Neutrophil (primary cell): ENCODE results near the gene PPL.

ENCODE experiments used
- H3K27ac ChIP-seq: fragments of 200-600 bp; sonication (generic); 2 replicates; pipeline ENCODE4 v1.5.1; 2016; ENCODE audit warnings: mild to moderate bottlenecking, moderate library complexity
- H3K27me3 ChIP-seq: fragments of 200-600 bp; sonication (generic); 2 replicates; pipeline ENCODE4 v1.6.0; 2016; ENCODE audit warnings: mild to moderate bottlenecking
- H3K36me3 ChIP-seq: fragments of 200-600 bp; sonication (generic); 2 replicates; pipeline ENCODE4 v1.5.1; 2017
- H3K4me1 ChIP-seq, 2 experiments: fragments of 200-600 bp in 1 of 2; sonication (generic) in 1 of 2; 1 replicate in 1 of 2; 2 replicates in 1 of 2; pipeline versions ENCODE4 v1.5.1 to v1.6.1; 2013 to 2016; ENCODE audit warnings: low read depth in 1 of 2, low read length in 1 of 2, mild to moderate bottlenecking in 1 of 2, moderate library complexity in 1 of 2; ENCODE audit not compliant: control insufficient read depth in 1 of 2, insufficient read depth in 1 of 2
- H3K4me3 ChIP-seq, 2 experiments: fragments of 200-600 bp in 1 of 2; sonication (generic) in 1 of 2; 1 replicate in 1 of 2; 2 replicates in 1 of 2; pipeline ENCODE4 v1.5.1; 2013 to 2016; ENCODE audit warnings: low read depth in 1 of 2, low read length in 1 of 2, mild to moderate bottlenecking in 1 of 2, moderate library complexity in 1 of 2
- H3K9me3 ChIP-seq: fragments of 200-600 bp; sonication (generic); 2 replicates; pipeline ENCODE4 v1.5.1; 2016
- TF ChIP-seq, protein P1 (sequence below): fragments of 200-600 bp; sonication (generic); IDR thresholded peaks from 2 replicates; pipeline ENCODE4 v1.5.1; 2016; ENCODE audit warnings: antibody characterized with exemption

PPL gene

DNA sequence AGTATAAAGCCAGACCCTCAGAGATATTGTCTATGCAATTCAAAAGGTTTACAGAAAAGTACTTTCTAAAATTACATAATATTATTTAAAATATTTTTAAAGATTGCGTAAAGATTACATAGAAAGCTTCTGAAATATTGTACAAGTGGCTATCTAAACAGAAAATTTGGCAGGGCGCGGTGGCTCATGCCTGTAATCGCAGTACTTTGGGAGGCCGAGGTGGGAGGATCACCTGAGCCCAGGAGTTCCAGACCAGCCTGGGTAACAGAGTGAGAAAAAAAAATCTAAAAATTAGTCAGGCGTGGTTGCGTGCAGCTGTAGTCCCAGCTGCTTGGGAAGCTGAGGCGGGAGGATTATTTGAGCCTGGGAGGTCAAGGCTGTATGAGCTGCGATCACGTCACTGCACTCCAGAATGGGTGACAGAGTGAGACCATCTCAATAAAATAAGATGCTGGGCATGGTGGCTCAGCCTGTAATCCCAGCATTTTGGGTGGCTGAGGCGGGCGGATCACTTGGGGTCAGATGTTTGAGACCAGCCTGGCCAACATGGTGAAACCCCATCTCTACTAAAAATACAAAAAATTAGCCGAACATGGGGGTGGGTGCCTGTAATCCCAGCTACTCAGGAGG is 71.6 kb downstream of the PPL start:
- TF ChIP-seq, protein P1, sequence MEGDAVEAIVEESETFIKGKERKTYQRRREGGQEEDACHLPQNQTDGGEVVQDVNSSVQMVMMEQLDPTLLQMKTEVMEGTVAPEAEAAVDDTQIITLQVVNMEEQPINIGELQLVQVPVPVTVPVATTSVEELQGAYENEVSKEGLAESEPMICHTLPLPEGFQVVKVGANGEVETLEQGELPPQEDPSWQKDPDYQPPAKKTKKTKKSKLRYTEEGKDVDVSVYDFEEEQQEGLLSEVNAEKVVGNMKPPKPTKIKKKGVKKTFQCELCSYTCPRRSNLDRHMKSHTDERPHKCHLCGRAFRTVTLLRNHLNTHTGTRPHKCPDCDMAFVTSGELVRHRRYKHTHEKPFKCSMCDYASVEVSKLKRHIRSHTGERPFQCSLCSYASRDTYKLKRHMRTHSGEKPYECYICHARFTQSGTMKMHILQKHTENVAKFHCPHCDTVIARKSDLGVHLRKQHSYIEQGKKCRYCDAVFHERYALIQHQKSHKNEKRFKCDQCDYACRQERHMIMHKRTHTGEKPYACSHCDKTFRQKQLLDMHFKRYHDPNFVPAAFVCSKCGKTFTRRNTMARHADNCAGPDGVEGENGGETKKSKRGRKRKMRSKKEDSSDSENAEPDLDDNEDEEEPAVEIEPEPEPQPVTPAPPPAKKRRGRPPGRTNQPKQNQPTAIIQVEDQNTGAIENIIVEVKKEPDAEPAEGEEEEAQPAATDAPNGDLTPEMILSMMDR: no peak
- H3K9me3 ChIP-seq: no peaks in the 10 kb centered on the region
- peaks cover 64% of the 10 kb centered on the region for H3K36me3 ChIP-seq
- peak overlapping the region in 1 of 2 experiments; percentile 49 for H3K4me3 ChIP-seq
- H3K4me1 ChIP-seq: peaks cover 93 to 95% of the 10 kb centered on the region in 2 experiments
- H3K27me3 ChIP-seq: no peaks in the 10 kb centered on the region
- peak overlapping the region; percentile 95 for H3K27ac ChIP-seq

DNA sequence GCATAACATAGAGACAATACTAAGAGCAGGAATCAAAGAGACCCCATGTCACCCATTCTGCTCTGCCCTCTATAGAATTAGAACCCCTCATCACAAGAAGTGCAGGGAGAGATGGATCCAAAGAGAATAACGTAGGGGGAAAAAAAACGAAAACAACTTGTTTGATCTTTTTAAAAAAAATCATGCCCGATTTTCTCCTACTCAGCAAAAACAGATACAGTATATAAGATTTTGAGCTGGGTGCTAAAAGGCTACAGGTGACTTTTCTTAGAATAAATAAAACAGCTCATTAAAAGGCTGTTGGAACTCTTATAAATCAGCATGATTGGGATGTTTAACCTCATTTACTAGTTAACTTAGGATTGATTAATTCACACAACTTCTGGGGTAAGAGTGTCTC is 72.2 kb downstream of the PPL start:
- TF ChIP-seq, protein P1: no peak
- Histone ChIP-seq H3K9me3 (no peaks in the 10 kb centered on the region), H3K36me3 (peaks cover 64% of the 10 kb centered on the region), H3K4me1 (peaks cover 91% of the 10 kb centered on the region in 2 experiments), H3K27me3 (no peaks in the 10 kb centered on the region), H3K4me3 (peak overlapping the region; percentile 49 to 50), H3K27ac (peak overlapping the region; percentile 95)

DNA sequence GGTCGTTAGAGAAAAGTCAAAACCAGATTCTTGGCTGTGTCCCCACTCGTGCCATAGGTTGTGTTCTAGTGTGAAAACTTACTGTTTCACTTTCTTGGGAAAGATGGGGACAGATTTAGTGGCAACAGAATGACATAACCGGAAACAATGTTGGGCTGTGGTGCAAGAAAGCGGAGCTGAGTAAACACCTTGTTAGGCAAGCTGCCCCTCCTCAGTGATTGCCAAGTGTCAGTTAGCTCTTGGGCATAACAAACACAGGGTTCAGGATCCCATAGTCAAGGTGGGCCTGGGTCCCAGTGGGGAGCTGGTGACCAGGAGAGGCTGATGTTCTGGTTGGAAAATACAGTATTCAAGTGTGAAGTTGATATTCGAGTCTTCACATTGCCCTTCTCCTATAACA is 74.3 kb downstream of the PPL start:
- H3K27me3 ChIP-seq: no peaks in the 10 kb centered on the region
- H3K9me3 ChIP-seq: no peaks in the 10 kb centered on the region
- TF ChIP-seq, protein P1: no peak
- H3K4me1 ChIP-seq: peaks cover 70 to 71% of the 10 kb centered on the region in 2 experiments
- peak overlapping the region; percentile 95 for H3K27ac ChIP-seq
- peak overlapping the region; percentile 49 to 50 for H3K4me3 ChIP-seq
- H3K36me3 ChIP-seq: peaks cover 64% of the 10 kb centered on the region

DNA sequence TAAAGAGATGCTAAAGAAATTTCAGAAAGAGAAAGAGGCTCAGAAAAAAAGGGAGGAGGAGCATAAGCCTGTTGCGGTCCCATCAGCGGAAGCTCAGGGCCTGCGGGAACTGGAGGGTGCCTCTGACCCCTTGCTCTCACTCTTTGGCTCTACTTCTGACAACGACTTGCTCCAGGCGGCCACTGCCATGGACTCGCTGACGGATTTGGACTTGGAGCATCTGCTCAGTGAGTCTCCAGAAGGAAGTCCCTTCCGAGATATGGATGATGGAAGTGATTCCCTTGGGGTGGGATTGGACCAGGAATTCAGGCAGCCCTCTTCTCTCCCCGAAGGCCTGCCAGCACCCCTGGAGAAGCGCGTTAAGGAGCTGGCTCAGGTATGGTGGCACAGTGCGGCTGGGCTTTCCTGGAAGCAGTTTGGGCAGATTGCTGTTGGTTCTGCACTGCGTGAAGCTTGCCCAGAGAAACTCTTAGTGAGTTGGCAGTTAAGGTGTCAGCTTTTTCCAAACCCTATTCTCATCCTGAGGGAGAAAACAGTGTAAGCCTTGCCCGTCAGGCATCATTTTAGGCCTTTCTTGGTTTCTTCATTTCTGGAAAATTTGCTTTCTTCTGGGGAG is 76.1 kb downstream of the PPL start:
- H3K4me1 ChIP-seq: peaks cover 57 to 59% of the 10 kb centered on the region in 2 experiments
- H3K36me3 ChIP-seq: peaks cover 70% of the 10 kb centered on the region
- no peaks in the 10 kb centered on the region for H3K27me3 ChIP-seq
- TF ChIP-seq, protein P1: no peak
- H3K27ac ChIP-seq: peak overlapping the region; percentile 95
- H3K4me3 ChIP-seq: no peak overlapping the region
- H3K9me3 ChIP-seq: no peaks in the 10 kb centered on the region

DNA sequence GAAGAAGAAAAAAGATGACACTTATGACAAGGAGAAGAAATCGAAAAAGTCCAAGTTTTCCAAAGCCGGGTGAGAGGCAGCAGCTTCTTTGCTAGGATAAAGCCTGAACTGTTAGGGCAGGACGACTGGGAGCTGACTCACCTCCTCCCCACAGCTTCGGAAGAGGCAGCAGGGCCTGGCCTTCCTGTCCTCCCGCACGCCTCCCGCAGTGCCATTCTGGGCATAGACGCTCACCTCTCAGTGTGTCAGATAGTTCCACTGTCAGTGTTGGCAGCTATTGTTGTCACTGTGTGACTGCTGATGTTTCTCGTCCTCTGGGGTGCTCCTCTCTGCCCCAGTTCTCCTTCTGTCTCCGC is 77.1 kb downstream of the PPL start:
- Histone ChIP-seq H3K27me3 (no peaks in the 10 kb centered on the region), H3K4me3 (no peak overlapping the region), H3K9me3 (no peaks in the 10 kb centered on the region), H3K27ac (peak overlapping the region; percentile 95), H3K4me1 (peaks cover 52% of the 10 kb centered on the region in 2 experiments), H3K36me3 (peaks cover 80% of the 10 kb centered on the region)
- TF ChIP-seq, protein P1: no peak
